GM21360 (cell line): ENCODE measurements around the gene DMRTB1.

Experiments
- ATAC-seq: cut with Tn5 transposase; IDR thresholded peaks from one replicate; pipeline ENCODE4 v1.9.1; 2021; ENCODE audit warnings: mild to moderate bottlenecking, moderate library complexity; ENCODE audit not compliant: unreplicated experiment

DMRTB1 gene

DNA sequence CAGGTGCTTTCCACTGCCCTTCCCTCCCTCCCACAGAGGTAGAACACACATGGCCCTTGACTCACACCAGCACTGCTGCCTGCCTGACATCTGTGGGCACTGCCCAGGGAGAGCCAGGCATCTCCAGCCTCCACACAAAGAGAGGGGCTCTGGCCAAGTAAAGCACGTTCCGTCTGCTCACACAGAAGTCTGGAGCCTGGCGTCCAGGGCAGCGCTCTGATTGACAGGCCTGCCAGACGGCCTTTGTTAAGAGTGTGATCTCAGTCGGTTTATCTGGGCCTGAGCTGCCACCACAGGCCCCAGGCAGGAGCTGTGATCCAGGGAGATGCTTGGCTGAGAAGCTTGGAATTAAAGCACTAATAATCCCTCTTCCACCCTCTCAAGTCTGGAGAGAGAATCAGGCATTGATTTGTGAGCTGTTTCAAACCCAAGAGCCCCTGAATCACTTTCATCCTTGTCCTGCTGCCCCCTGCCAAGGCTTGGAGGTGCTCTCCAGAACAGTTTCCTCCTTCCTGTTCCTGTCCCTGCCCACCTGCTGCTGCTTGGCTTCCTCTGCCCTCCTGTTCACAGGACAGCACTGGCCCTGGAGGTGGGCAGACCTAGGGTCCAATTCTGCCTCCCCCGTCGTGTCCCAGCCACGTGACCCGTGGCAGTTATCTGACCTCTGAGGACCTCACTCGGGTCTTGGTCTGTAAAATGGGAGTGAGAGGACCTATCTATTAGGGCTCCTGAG lies 3.7 kb downstream of the DMRTB1 start:
- no peak for ATAC-seq

DNA sequence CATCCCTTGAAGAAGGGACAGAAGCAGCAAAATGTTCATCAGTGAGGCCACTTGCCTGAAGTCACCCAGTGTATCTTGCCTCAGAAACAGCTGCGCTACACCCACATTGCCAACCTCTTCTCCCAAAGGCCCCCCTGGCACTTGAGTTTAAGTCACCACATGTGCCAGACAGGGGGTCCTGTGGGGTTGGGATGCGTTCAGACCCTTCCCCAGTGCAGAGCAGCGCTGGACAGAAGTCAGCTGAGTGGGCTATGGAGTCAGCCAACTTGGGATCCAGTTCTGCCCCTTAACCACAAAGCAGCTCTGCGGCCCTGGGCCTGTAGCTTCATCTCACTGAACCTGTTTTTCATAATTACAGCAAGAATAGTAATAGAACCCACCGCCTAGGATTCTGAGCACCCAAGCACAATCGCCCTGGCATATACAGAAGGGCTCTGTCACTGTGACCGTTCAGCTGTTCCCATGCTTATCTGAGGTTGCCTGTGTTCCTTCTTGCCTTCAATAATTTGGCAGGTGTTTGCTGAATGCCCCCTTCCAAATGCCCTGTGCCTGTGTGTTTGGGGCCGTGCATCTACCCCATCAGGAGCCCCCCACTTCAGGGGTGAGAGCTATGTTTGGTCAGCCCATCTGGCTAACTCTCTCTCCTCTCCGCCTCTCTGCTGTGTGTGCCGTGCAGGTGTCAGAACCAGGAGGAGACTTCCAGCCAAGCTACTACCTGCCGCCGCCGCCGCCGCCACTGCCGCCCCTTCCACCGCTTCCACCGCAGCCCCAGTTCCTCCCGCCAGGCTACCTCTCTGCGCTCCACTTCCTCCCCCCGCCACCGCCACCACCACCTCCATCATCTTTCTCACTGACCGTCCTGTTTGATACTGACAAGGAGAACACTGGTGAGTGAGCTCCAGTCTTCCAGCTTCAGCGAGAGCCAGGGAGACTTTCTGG lies 5.0 kb downstream of the DMRTB1 start:
- ATAC-seq = no peak

- no peak for ATAC-seq
Measured at GRCh38 chr1:53465023-53465957, 6.1 kb downstream of the DMRTB1 start.

DNA sequence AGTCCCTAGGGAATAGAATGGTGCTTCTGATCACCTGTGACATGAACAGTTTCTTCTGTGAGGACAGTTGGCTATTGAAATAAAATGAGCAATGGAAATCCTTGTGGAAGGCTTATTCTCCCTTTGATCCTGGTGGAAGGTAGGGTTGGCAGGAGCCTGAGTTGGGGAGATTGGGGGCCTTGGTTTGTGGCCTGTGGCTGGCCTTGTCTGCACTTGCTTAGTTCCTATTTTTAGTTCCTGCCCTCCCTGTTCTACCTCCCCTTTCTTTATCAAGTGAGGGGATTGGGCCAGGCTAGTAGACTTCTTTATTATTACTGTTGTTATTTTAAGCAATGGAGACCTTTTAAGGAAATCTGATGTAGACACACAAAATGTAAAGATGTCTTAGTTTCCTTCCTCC lies 8.2 kb downstream of the DMRTB1 start:
- no peak for ATAC-seq

- no peak for ATAC-seq
Measured at GRCh38 chr1:53468374-53468773, 9.2 kb downstream of the DMRTB1 start.

DNA sequence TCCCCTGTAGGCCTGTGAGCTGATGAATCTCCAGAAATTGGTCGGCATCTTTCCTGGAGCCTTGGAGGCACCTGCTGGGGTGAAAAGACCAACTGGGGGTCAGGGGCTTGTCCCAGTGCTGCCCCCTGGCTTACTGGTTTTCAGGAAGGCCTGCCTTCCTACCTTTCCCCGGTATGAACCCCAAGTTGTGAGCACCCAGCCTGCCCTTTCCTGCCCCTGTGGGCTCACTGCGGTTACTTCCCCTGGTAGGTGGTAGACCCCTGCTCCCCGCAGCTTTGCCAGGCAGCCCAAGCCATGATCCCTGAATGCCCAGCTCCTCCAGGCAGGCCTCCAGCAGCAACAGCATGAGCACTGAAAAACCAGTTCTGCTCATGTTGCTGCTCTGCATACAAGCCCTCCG lies 10.2 kb downstream of the DMRTB1 start:
- no peak for ATAC-seq

DNA sequence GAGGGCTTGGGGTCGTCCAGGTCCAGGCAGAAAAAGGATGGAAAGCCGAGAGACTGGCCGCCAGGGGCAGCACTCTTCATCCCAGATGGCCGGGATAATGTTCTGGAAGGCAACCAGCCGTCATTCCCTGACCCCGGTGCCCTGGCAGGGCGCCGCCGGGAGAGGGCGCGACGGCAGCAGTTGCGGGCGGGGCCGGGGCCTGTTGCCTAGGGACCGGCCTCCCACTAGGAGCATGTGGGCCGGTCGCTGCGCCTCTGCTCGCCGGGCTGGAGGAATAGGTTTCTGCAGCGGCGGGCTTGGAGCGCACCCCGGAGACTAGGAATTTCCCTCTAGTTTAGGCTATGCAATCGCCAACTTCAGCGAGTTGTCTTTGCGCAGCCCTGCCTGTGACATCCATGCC lies 11.0 kb downstream of the DMRTB1 start:
- no peak for ATAC-seq

- no peak for ATAC-seq
Measured at GRCh38 chr1:53470584-53470983, 11.4 kb downstream of the DMRTB1 start.

DNA sequence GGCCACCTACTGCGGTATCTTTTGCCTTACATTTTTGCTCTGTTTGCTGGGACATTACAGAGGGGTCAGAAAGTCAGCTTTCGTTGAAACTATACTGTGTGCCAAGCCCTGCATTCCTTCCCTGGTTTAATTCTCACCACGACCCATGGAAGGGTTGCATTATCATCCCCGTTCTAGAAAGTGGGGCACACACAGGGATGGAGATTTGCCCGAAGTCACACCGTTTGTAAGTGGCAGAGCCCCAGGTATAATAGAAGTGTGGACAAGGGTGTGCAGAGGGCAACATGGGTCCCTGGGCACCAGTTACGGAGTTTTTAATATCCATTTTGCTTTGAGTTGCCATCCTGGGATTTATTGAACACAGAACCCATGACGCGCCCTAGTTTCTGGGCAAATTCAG lies 11.8 kb downstream of the DMRTB1 start:
- no peak for ATAC-seq

DNA sequence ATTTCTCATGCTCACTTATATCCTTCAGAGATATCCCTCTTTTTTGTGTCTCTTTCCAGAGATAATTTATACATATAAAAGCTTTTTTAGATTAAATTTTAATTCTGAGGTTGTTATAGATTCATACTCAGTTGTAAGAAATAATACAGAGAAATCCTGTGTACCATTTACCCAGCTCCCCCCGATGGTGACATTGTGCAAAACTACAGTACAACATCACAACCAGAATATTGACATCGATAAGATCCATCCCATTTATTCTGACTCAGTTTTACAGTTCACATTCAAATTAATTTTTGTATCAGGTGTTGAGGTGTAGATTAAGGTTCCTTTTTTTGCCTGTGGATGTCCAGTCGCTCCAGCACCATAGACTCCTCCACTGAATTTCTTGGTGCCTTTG lies 14.3 kb downstream of the DMRTB1 start:
- ATAC-seq = no peak

GRCh38 chr1:53475664-53476063 lies 16.5 kb downstream of the DMRTB1 start:
- ATAC-seq = no peak

GRCh38 chr1:53476579-53476978 lies 17.4 kb downstream of the DMRTB1 start:
- no peak for ATAC-seq

DNA sequence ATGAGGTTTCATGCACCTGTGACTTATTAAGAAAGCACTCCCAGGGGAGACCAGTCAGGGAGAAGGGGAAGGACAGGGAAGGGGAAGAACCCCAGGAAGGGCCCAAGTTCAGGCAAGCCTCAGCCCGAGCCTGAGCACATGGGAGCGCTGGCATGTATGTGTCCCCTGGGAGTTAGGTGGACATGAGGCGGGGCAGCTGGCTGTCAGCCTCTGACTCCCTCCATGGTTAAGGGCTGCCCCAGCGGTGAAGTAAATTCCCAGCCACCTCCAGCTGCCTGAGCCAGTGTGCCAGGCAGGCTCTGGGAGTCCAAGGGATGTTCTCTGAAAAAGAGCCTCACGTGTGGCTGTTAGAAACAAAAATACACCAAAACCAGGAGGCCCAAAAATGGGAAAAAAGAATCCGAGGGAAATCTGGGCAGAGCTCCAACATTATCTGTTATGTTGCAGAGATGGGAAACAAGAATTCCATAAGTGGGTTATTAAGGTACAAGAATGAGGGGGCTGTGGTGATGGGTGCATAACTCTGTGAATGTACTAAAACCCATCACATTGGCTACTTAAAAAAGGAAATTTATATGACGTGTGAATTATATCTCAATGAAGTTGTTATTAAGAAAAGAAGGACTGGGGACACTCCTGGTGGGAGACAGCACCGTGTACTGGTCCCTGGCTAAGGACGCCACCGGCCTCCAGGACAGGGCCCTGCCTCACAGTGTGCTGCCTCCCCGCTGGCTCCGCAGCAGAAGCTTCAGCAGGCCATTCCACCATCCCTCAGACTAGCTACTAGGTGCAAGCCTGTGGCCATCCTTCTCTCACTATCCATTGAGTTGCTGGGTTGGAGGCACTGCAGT lies 18.7 kb downstream of the DMRTB1 start:
- no peak for ATAC-seq

DNA sequence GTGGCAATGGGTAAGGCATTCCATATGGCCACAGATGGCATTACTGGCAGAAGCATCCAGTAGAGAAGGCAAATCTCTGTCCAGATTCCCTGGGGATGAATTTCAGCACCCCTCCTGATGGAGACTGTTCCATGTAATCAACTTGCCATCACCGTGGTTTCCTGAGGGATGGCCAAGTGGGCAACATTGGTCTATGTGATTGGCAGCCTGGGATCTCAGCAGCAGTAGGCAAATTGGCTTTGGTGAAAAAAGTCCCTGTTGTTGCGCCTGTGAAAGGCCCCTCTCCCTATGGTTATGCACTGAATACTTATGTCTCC lies 19.3 kb downstream of the DMRTB1 start:
- ATAC-seq = no peak

DNA sequence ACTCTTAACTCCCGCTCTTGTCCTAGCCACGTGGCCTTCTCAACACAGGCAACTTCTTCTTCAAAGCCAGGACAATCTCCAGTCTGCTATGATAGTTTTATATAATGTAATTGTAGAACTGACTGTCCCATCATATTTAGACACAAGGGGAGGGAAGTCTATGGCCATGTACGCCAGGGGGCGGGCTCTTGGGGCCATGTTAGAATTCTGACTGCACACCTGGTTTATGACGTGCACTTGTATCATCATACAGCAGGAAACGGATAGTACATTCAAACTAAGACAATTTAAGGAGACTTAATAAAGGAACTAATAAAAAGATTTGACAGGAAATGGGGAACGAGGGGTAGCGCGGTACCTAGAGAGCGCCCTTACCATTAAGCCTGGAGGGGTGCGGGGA lies 21.5 kb downstream of the DMRTB1 start:
- ATAC-seq = no peak

- no peak for ATAC-seq
Measured at GRCh38 chr1:53481456-53481855, 22.3 kb downstream of the DMRTB1 start.

DNA sequence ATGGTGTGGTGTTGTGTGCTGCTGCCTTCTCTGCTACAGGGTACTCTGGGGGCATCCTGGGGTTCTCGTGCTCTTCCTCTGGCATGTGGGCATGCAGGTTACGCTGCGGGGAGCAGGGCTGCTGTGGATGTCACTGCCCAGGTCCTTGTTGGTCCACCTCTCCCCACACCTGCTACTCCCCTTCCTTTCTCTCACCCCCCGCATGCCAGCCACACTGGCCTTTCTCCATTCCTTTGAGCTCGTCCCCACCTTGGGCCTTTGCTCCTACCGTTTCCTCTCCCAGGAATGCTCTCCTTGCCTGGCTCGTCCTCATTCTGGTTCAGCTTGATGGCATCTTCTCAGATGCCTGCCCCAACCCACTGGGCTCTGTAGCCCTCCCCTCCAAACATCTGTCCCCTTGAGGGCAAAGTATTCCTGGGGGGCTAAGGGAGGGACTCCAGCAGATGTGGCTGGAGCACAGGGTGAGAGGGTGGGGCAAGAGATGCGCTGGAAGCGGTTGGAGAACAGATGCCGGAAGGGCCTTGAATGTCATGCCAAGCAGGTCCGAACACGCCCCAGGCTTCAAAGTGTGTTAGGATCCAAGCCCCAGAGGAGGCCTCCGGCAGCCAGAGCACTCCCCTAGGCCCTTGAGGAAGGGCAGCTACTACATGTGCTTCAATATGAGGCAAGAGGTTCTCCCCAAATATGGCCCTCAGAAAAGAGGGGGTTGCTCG lies 23.4 kb downstream of the DMRTB1 start:
- no peak for ATAC-seq

DNA sequence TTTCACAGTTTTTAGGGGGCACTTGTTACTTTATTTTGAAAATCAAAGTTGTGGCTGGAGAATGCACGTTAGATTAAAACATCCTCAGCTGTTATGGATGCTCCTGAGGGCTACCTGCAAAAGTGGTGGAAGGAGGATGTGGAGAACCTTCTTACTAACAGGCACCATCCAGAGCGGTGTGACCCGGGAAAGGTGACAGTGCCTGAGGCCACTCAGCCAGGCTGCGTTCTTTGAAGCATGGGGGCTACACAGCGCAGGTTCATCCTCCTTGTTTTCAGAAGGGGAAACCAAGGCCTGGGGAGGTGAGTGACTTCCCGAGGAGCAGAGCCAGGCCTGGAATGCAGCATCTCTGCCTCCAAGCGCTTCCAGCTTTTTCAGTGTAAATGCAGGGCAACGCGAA lies 24.0 kb downstream of the DMRTB1 start:
- ATAC-seq = no peak

DNA sequence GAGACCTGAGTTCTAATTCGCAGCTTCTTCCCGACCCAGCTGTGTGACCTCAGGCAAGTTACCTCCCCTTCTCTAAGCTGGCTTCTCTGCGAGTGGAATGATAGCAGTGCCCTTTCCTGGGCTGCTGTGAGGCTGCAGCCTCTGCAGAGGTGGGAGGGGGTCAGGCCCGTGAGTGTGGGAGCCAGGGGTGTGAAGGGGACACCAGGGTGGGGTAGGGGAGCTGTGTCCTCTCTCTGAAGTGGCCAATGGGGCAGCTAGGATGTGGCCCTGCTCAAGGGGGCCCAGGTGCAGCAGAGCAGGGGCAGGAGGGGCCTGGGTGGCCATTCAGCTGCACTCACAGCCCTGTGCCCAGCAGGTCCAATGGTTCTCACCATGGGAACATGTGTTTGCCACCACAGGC lies 24.5 kb downstream of the DMRTB1 start:
- no peak for ATAC-seq
